Stimulated activated CD4-positive, alpha-beta T cell treated with anti-CD3 and anti-CD28 coated beads, Interleukin-15, amount 100 ng/mL, for 1 hour (primary cell): ENCODE results near the gene KCNK15.
"Not testable (repeated sequence)": the region's sequence is repeated elsewhere in the genome, so short reads cannot be mapped to it uniquely, and the experiment has no call there.

Experiments
- DNase-seq, 2 donors: peaks; one replicate each; pipeline ENCODE4 v3.0.0-alpha.2; 2020; ENCODE audit warnings: low read depth in 1 of 2, low spot score in 1 of 2

Gene KCNK15

DNA sequence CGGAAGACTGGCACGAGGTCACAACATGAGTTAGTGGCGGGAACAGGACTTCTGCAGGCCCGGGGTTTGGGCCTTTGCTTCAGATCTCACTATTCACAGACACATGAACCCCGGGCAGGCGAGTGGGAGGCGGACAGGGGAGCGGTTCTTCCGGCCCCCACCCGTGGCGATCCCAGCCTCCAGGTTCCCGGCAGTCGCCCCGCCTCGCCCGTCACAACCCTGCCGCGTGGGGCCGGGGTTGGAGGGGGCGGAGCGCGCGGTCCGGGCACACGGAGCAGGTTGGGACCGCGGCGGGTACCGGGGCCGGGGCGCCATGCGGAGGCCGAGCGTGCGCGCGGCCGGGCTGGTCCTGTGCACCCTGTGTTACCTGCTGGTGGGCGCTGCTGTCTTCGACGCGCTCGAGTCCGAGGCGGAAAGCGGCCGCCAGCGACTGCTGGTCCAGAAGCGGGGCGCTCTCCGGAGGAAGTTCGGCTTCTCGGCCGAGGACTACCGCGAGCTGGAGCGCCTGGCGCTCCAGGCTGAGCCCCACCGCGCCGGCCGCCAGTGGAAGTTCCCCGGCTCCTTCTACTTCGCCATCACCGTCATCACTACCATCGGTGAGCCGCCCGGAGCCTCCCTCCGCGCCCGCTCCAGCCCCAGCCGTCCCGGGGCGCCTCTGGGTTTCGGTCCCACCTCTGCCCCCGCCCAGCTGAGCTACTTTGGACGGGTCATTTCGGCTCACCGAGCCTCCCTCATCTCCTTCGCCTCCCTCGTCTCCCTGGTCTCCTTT lies at the start of gene KCNK15:
KCNK15 (plus strand) TSS at position 268 of the 769 bp plus-strand sequence; CDS start at position 314, 46 bp downstream.
- DNase-seq: peak in 1 of 2 donors; percentile 46

DNA sequence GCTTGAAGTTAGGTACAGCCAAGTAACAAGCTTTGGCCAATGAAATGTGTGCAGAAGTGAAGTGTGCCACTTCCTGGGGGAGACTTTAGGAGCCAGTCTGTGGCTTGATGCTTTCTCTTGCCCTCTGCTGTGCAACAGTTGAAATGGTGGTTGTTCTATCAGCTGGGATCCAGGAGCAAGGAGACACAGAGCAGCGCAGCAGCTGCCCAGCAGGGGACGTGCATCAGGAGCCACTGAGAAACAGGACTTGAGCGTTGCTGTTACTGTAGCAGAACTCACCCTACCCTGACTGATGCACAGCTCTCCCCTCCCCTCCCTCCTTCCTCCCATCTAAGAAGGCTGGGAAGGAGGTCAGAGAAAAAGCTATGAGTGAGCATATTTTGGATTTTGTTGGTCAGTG lies 49.4 kb upstream of the KCNK15 start:
- DNase-seq: no peak

DNA sequence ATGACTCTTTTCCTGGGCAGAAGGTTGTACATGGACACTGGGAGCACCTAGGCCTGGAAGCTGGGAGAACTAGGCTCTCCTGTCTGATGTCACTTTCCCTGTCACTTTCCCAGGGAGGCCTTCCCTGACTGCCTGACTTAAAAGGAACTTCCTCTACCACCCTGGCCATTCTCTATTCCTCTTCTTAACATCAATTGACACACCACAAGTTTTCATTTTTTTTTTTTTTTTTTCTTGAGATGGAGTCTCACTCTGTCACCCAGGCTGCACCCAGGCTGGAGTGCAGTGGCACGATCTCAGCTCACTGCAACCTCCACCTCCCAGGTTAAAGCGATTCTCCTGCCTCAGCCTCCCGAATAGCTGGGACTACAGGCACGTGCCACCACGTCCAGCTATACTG lies 48.6 kb upstream of the KCNK15 start:
- DNase-seq: not testable (repeated sequence)

DNA sequence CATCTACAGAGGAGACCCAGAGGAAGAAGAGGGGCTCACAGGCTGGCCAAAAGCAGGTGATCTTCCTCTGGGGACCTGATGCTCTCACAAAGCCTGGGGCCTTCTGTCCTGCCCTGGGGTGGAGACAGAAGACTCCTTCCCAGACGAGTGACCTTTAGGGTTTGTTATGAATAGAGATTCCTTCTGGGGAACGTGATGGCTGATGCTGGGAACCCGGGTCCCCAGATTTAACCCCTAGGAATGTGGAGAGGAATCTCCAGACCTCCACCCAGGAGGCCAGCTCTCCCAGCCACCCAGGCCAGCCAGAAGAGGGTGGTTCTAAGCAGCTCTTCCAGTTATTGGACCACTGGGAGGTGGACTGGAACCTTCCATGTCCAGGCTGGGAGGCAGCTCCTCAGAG lies 47.3 kb upstream of the KCNK15 start:
- no peak for DNase-seq

DNA sequence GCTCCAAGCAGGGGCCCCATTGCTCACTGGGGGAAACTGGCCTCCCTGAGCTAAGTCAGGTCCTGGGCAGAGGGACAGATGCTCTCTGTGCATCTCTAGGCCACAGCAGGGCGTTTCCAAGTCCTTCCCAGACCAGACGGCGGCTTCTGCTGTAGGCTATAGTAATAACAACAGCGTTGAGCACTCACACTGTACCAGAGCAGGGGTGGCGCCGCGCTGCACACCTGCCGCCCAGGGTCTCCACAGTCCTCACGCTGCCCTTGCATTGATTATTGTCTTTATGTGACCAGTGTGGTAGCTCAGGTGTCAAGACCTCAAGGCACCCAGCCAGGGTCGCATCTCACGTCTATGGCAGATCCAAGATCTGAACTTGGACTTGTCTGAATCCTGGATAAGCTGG lies 45.4 kb upstream of the KCNK15 start:
- no peak for DNase-seq

DNA sequence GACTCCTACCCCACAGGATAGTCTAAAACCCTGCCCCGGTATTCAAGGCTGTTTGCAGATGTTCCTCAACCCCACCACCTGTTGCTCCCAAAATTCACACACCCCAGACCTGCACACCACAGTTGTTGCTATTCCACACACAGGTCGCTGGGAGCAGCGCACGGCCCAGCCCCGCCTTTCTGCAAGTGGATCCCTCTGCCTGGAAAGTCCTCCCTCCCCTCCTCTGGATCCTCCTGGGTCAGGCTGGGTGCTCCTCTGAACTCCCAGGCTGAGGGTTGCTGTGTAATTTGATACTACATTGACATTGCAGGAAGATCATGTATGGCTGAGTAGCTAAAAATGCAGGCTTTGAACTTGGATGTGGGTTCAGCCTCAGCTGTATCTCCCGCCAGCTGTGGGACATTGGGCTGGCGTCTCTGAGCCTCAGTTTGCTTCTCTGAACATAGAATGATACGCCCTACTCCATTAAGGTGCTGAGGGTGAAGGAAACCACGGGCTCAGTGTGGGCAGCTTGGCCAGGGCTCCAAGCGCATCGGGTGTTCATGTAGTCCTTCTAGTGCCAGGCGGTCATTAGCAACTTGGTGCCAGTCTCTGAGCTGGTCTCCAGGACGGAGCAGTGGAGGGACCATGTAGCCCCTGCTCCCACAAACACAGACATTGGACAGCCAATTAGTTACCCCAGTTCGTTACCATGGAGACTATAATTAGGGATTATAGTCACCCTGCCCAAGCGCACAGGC lies 44.4 kb upstream of the KCNK15 start:
- DNase-seq: no peak

DNA sequence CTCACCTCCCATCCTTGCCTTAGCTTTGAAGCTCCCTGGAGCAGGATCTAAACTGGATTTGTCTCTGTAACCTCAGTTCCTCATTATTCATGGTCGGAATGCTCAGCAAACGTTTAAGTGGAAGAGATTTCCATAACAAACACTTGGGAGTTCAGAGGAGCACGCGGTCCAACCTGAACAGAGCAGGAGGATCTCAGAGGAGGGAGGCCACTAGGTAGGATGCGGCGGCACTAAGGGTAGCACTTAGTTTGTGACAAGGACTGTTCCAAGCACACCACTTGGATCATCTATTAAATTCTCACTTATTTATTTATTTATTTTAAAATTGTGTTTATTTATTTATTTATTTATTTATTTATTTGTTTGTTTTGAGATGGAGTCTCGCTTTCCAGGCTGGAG lies 43.8 kb upstream of the KCNK15 start:
- no peak for DNase-seq

DNA sequence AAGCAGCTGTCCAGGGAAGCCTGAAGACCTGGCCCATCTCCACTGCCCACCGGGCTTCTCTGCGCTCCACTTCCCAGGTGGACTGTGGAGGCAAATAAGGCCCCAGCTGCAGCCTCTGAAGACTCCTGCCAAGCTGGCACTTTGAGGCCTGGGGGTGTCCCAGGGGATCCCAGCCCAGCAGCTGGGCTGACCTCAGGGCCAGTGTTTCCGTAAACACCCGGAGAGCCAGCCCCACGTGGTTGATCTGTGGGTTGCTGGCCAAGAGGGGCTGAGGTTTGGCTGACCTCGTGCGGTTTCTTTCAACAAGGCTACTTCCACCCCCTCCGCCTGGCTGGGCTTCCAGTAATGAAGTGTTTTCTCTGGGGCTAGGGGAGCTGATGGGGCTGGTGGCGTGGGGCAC lies 42.9 kb upstream of the KCNK15 start:
- no peak for DNase-seq

DNA sequence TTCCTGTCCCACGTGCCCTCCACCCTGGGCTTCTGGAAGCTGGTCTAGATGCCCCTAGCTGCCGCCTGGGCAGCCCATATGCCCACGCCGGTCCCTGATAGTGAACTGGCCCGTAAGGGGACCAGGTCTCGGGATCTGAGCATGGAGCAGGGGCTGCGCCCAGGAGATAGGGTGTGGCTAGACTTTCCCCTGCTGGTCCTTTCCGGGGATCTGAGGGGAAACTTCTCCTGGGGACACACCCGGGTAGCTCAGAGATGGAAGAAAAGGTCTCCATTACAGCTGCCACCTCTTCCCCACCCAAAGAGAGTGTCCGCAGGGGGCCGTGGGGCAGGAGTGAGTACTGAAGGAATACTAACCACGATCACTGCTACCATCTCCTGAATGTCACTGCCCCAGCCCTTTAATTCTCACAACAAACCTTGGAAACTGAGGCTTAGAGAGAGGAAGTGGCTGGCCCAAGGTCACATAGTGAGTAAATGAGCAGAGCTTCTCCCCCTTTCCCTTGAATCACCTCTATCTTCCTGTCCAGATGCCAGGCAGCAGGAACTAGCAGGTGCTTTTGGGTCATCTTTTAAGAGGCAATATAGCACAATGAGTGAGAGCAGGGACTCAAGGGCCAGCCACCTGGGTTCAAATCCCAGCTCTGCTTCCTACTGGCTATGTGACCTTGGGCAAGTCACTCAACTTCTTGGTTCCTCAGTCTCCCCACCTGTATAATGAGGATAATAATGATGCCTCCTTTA lies 42.3 kb upstream of the KCNK15 start:
- DNase-seq: no peak

DNA sequence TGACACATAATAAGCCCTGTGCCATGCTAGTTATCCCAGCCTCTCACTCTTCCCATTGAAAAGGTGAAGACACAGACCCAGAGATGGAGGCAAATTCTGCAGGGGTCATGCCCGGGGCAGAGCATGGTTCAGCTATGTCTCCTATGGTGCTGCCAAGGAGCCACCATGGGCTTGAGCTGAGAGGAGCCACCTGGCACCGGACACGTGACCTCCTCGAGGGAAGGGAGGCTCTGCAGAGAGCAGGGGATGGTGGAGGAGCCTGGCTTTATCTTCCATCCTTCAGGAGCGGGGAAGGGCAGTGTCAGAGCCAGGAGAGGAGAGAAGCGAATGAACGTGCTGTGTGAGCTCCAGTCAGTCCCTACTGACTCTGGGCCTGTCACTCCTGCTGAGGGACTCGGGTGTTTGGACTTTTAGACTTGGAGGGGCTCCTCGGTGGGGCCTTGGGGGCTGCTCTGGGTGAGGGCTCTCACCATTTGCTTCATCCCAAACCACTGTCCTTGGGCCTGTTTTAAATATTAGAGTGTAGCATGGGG lies 41.6 kb upstream of the KCNK15 start:
- no peak for DNase-seq

DNA sequence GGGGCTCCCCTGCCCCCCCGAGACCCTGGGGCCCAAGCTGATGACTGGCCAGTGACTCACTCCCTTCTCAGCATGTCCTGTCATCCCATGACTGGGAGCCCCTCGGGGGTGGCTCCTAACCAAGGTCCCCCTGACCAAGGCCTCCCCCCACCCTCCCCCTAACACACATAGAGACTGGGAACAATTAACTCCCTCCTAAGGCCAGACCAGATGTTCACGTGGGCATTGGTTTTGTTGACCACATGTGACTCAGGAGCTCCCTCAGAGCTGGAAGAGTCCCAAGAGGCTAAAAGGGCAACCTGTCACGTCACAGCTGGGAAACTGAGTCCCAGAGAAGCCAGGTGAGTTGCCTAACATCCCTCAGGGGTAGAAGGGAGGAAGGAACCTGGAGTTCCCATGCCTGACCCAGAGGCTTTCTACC lies 41.1 kb upstream of the KCNK15 start:
- DNase-seq: no peak

DNA sequence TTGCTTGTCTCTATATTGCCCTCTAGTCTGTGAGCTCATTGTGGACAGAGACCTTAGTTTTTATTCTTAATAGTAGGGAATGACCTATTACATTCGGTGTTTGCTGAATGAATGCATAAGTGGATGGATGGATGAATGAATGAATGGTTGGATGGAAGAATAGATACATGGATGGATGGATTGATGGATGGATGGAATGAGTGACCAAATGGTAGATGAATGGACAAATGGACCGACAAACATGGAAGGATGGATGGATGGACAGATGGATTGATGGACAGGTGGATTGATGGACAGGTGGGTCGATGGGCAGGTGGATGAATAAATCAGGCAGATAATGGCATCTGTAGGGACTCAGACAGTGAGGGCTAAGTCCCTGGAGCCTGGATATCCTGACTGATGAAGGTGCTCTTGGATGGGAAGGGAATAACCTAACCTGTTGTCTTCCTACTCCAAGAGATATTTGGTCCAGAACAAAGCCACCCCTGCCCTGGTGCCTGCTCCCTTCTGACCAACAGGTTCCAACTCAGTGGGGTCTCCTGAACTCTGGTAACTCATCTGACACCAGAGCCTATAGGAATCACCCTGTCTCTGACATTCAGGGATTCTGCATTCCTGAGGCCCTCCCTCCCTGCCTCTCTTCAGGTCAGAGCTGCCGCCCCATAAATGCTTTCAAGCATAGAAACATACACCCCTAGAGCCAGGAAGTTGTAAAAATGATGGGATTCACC lies 40.1 kb upstream of the KCNK15 start:
- DNase-seq: no peak

DNA sequence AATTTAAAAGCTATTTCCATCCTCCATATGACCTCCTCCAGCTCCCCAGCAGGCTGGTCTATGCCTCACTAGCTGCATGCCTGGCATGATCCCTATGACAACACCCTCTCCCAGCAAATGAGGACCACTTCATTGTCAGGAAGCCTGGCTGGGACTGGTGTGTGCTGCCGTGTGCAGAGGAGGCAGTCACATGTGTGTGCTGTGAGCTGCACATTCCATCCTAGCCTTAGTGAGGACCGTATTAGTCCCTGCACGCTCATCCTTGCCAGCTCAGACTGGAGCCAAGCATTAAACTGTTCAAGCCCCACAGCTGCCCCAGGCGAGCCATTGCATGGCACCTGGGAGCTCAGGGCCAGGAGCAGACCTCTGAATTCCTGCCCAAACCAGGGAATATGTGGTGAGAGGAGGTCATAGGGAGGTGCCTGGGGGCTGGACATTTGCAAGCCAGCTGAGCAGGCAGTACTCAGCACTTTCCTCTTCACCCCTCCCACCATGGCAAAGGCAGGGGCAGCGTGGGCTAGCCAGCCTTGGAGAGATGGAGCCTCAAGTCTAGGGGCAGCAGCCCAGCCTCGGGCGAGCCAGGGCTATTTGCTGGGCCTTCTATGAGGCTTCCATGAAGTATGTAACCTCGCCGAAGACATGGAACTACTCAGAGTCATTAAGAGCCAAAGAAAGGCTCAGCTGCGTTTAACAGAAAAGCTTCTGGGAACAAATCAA lies 39.2 kb upstream of the KCNK15 start:
- DNase-seq: no peak

DNA sequence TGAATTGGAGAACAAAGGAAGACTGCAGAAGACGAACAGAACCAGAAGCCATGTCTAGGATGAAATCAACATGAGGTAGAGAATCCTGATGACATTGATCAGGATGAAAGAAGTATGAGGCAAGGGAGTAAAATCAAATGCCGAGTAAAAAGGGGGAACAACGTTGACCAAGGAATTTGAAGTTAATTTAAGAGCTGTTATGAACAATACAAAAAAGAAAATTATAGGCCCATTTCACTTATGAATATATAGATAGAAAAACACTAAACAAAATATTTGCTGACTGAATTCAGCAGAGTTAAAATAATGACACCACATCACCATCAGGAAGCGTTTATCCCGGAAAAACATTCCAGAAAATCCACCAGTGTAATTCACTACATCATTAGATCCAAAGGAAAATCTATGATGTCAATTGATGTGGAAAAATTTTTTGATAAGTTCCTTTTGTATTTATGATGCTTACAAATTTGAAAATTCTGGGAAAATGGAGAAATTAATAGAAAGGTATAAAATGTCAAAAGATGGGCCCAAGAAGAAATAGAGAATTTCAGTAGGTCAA lies 38.6 kb upstream of the KCNK15 start:
- DNase-seq: no peak

DNA sequence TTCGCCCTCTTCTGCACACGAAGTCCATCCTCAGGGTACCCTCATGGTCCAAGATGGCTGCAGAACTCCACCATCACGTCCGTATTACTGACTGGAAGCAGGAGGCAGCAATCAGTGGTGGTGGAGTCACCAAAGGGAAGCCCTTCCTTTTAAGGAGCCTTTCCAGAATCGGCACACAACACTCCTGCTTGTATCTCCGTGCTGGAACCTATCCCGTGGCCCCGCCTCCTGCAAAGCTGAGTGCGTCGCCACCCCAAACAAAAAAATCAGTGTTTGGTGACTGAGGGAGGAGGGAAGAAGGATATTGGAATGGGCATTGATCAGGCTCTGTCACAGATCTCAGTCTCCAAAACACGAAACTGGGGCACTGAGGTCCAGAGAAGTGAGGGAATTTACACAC lies 36.3 kb upstream of the KCNK15 start:
- DNase-seq: no peak

DNA sequence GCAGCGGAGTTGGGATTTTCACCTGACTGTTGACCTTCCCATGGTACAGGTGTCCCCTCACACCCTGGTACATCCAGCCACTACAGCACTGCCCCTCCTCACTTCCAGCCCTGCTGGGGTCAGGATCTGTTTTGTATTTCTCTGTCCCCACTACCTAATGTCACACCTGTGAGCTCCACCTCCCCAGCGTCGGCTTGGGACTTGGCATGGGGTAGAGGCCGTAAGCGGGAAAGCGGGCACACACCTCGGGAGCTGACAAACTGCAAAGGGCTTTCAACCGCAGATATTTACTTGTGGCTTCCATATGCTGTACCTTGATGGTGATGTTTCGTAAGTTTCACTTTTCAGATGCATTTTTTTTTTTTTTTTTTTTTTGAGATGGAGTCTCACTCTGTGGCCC lies 35.9 kb upstream of the KCNK15 start:
- no peak for DNase-seq

DNA sequence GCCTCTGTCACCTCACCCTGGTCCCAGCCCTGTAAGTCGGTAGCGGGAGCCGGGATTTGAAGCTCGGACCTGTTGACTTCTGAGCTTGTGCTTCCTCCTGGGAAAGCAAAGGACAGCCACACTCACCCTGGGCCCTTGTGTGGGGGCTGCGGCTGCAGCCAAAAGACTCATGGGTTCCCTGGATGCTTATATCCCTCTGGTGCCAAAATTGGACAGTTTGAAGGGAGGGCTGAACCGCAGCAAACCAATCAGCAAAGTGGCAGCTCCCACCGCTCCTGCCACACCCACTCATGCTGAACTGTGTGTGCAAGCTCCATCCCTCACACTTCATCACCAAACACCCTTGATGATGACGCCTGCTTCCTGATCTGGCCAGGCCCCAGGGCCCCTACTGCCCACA lies 34.4 kb upstream of the KCNK15 start:
- no peak for DNase-seq

DNA sequence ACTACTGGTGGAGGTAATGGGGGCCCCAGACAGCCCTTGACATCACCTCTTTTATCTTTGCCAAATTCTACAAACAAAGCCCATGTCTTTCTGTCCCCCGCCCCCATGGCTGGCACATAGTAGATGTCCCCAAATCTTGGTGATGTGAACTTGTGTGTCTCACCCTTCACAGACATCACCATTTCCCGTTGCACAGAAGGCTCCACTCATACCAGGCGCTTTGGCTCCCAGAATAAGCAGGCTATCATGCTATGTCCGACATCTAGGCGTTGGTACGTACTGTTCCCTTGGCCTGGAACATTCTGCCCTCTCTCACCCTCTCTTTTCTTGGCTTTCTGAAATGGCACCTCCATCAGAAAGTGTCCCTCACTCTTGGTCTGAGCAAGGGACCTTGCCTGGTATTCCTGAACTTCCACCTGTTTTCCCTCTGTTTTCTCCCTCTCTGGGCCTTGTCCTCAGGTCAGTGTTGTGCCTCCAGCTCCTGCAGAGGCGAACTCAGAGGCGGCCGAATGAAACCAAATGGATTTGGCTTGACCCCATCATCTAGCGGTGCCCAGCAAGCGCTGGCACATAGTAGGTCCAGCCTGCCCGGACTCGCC lies 31.5 kb upstream of the KCNK15 start:
- no peak for DNase-seq

DNA sequence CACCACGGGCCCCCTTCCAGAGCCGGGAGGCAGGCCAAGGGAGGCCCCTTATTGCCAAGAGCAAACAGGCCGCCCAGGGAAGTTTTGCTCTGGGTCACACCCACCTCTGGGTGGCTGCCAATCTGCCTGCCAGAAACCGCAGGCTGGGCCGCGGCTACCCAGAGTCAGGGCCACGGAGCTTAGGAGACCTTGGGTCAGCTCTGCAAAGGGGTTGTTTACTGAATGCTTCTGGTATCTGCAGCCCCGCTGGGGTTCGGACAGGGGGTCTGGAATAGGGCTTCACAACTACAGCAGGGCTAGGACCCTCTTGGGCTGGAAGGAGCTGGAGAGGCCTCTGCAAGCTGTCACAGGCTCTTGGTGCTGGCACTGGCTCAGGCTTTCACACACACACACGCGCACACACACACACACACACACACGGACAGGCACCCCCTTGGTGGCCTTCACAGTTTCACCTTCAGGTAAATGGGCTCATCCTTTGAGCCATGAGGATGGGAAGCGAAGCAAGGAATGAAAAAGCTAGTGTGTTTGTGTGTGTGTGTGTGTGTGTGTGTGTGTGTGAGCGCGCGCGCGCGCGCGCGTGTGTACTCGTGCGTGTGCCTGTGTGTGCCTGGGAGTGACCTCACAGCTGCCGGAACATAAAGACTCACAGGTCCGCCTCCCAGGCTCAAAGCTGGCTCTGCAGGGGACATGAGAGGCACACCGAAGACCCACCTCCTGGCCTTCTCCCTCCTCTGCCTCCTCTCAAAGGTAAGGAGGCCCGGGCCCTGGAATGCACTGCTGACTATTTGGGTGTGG lies 30.8 kb upstream of the KCNK15 start, which contains the start of gene CCN5:
CCN5 (plus strand) TSS at position 669 of the 798 bp plus-strand sequence; CDS start at position 691, 22 bp downstream.
- no peak for DNase-seq
